Fibroblast of lung (primary cell): ENCODE measurements around the gene FSD1. TPM values are rescaled to one million over a fixed set of nuclear protein-coding genes. Genes with fewer than 3 reads are reported as not detected.

Experiments
- DNase-seq, 2 donors: peaks; one replicate each; pipeline versions ENCODE4 v3.0.0 to v3.0.0-alpha.2; 2010; ENCODE audit warnings: low read depth in 2 of 2
- H2AFZ ChIP-seq: 2 replicates; pipeline ENCODE4 v1.5.1; 2012; ENCODE audit warnings: low read length, control low read depth, inconsistent platforms
- H3K27ac ChIP-seq: 2 replicates; pipeline ENCODE4 v1.5.1; 2011; ENCODE audit warnings: low read length, control low read depth; ENCODE audit not compliant: insufficient read depth
- H3K27me3 ChIP-seq: 2 replicates; pipeline ENCODE4 v1.5.1; 2011; ENCODE audit warnings: mild to moderate bottlenecking, low read length; ENCODE audit not compliant: control insufficient read depth, insufficient read depth
- H3K36me3 ChIP-seq: 2 replicates; pipeline ENCODE4 v1.5.1; 2011; ENCODE audit warnings: low read length; ENCODE audit not compliant: control insufficient read depth, insufficient read depth
- H3K4me1 ChIP-seq: 2 replicates; pipeline ENCODE4 v1.5.1; 2011; ENCODE audit warnings: low read length; ENCODE audit not compliant: control insufficient read depth, insufficient read depth; ENCODE audit errors: extremely low read depth
- H3K4me2 ChIP-seq: 2 replicates; pipeline ENCODE4 v1.5.1; 2011; ENCODE audit warnings: low read length, control low read depth; ENCODE audit not compliant: insufficient read depth; ENCODE audit errors: extremely low read depth
- H3K4me3 ChIP-seq, 4 experiments: fragments of 200-600 bp in 1 of 4; sonication (generic) in 1 of 4; replicated peaks in 1 of 4; 2 replicates each; pipeline ENCODE4 v1.5.1; 2011 to 2016; ENCODE audit warnings: low read length in 4 of 4, low read depth in 3 of 4, mild to moderate bottlenecking in 3 of 4, control low read depth in 2 of 4, inconsistent platforms in 1 of 4, mixed read lengths in 1 of 4; ENCODE audit not compliant: insufficient read depth in 1 of 4; ENCODE audit errors: control extremely low read depth in 1 of 4
- H3K79me2 ChIP-seq: 2 replicates; pipeline ENCODE4 v1.5.1; 2012; ENCODE audit warnings: mild to moderate bottlenecking, low read length, inconsistent platforms; ENCODE audit not compliant: control insufficient read depth, insufficient read depth
- H3K9ac ChIP-seq: 2 replicates; pipeline ENCODE4 v1.5.1; 2011; ENCODE audit warnings: mild to moderate bottlenecking, low read length, control low read depth; ENCODE audit not compliant: insufficient read depth
- H3K9me3 ChIP-seq: 2 replicates; pipeline ENCODE4 v1.5.1; 2012; ENCODE audit warnings: low read depth, low read length; ENCODE audit not compliant: control insufficient read depth, insufficient read depth
- H4K20me1 ChIP-seq: 2 replicates; pipeline ENCODE4 v1.5.1; 2011; ENCODE audit warnings: low read length; ENCODE audit not compliant: control insufficient read depth, insufficient read depth; ENCODE audit errors: extremely low read depth
- EZH2 ChIP-seq: IDR thresholded peaks from 2 replicates; pipeline ENCODE4 v1.5.1; 2012; ENCODE audit warnings: low read length, control low read depth, mild to moderate bottlenecking; ENCODE audit errors: missing control alignments
- polyA plus RNA-seq, 2 donors: library from polyadenylated mRNA; depleted of rRNA in 1 of 2; stranded (reverse) in 1 of 2; unstranded in 1 of 2; fragments of >200 nt; gene quantifications; 2 replicates each; pipeline ENCODE4 v1.2.1, GENCODE V29; 2011 to 2012; ENCODE audit warnings: missing spikeins in 1 of 2
- total RNA-seq: library from RNA; depleted of rRNA; stranded (reverse); fragments of >200 nt; gene quantifications from 2 replicates; pipeline ENCODE4 v1.2.1, GENCODE V29; 2014
- TF ChIP-seq, protein P1 (sequence below), 2 donors: IDR thresholded peaks in 1 of 2; conservative IDR thresholded peaks in 1 of 2; 1 replicate in 1 of 2; 2 replicates in 1 of 2; pipeline ENCODE4 v1.5.1; 2011 to 2012; ENCODE audit warnings: low read length in 2 of 2, control low read depth in 1 of 2, inconsistent platforms in 1 of 2, low read depth in 1 of 2, mild to moderate bottlenecking in 1 of 2

Gene FSD1
- total and polyA plus RNA-seq, 2 donors (not counting 1 experiment from before 2014, with no cell fraction given): 4.6 to 10.1 TPM

DNA sequence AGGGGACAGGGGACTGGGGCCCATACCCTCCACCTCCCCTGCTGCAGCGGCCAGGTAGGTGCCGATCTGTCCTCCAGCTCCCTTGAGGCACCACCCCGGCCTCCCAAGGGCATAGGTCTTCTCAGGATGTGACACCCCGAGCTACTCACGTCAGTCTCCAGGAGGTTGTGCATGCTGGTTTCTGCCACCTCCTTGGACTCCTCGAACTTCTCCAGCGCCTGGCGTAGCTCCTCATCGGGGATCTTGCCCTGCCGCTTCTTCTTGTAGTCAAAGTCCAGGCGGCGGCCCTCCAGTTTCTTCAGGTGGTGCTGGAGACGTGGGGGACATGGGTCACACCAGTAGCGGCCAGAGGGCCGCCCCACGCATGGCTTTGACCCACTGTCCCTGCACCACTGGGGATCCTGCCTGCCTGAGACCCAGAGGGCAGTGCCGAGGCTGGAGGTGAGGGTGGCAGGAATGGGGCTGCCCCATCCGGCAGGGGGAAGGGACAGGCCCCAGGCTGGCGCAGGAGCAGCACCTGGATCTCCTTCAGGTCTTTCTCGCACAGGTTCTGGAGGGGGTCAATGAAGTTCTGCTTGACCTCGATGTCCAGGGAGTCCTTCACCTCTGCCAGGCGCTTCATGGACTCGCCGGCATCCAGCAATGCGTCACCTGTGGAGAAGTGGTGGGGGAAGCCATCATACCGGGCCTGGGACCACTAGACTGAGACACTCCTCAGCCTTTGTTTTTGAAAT lies 59.3 kb downstream of the FSD1 start:
- H2AFZ ChIP-seq: no peak overlapping the region
- peaks cover 5% of the 10 kb centered on the region for H3K4me1 ChIP-seq
- no peaks in the 10 kb centered on the region for H3K9me3 ChIP-seq
- peaks cover 22% of the 10 kb centered on the region for H3K79me2 ChIP-seq
- no peaks in the 10 kb centered on the region for H4K20me1 ChIP-seq
- DNase-seq: no peak
- no peak overlapping the region for H3K27ac ChIP-seq
- H3K4me2 ChIP-seq: no peak overlapping the region
- no peaks in the 10 kb centered on the region for H3K27me3 ChIP-seq
- no peak for TF ChIP-seq EZH2
- H3K36me3 ChIP-seq: peaks cover 62% of the 10 kb centered on the region
- H3K9ac ChIP-seq: no peak overlapping the region
- no peak overlapping the region for H3K4me3 ChIP-seq

DNA sequence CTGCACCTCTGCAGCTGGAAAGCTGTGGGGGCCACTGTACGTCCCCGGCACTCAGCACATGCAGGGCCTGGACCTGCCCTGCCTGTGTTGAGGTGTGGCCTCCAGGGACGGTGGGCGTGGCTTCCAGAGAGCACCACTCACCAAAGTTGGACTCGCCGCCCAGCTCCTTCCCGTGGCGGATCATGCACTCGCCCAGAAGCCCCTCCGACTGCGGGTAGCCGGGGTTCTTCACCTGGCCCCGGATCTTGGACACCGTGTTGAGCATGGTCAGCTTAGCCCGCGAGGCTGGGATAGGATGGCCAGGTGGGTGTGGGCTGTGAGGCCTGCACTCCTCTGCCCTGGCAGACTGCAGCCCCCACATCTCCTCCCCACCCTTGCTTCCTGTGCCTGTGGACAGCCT lies 60.9 kb downstream of the FSD1 start:
- Histone ChIP-seq H3K79me2 (peaks cover 38% of the 10 kb centered on the region), H3K4me3 (no peak overlapping the region), H3K4me2 (no peak overlapping the region), H3K27ac (no peak overlapping the region), H3K27me3 (no peaks in the 10 kb centered on the region), H3K9ac (no peak overlapping the region), H3K36me3 (peaks cover 51% of the 10 kb centered on the region), H3K9me3 (no peaks in the 10 kb centered on the region), H3K4me1 (peaks cover 10% of the 10 kb centered on the region), H4K20me1 (no peaks in the 10 kb centered on the region), H2AFZ (no peak overlapping the region)
- TF ChIP-seq, protein P1, sequence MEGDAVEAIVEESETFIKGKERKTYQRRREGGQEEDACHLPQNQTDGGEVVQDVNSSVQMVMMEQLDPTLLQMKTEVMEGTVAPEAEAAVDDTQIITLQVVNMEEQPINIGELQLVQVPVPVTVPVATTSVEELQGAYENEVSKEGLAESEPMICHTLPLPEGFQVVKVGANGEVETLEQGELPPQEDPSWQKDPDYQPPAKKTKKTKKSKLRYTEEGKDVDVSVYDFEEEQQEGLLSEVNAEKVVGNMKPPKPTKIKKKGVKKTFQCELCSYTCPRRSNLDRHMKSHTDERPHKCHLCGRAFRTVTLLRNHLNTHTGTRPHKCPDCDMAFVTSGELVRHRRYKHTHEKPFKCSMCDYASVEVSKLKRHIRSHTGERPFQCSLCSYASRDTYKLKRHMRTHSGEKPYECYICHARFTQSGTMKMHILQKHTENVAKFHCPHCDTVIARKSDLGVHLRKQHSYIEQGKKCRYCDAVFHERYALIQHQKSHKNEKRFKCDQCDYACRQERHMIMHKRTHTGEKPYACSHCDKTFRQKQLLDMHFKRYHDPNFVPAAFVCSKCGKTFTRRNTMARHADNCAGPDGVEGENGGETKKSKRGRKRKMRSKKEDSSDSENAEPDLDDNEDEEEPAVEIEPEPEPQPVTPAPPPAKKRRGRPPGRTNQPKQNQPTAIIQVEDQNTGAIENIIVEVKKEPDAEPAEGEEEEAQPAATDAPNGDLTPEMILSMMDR (conservative IDR thresholded peaks at IDR 0.05 in 1 of 2, IDR thresholded peaks at IDR 0.05 in 1 of 2; ENCODE audit: low read depth in 1 of 2, low read length in 2 of 2): no peak
- TF ChIP-seq EZH2: no peak
- DNase-seq: no peak

DNA sequence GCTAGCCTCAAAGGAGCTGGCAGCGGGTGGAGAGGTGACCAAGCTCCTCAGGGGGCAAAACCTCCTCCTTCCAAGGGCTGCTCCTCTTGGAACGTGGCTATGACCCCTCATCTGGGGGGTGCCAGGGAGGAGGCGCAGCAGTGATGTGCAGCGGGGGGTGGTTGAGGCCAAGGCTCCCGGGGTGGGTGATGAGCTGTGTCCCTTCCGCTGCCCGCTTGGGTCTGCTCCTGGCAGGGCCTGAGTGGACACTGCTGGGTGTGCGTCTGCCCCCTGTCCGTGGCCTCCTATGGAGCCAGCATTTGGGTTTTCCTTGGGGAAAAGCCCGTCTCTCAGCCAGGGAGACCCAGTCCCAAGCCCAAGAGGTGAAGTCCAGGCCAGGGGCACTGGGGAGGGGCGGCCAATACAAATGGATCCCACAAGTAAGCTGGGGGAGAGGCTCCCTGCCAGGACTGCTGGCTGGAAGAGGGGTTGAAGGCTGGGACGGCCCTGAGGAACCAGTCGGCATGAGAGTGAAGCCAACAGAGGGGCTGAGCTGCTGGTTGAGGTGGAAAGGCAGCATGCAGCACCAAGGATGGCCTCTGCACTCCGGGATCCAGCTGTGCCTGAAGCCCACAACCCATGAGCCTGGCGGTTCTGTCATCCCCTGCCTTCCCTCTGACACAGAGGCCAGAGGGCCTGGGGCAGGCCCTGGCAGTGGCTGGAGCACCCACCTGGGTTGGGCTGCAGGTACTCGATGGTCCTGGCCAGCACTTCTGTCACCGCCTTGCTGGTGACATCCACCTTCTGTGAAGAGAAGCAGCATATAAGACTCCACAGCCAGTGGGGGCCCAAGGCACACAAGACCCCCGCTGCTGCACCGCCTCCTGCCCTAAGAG lies 61.6 kb downstream of the FSD1 start:
- Histone ChIP-seq H3K9me3 (no peaks in the 10 kb centered on the region), H3K36me3 (peaks cover 46% of the 10 kb centered on the region), H3K27ac (no peak overlapping the region), H4K20me1 (no peaks in the 10 kb centered on the region), H3K4me1 (peaks cover 10% of the 10 kb centered on the region), H3K4me3 (no peak overlapping the region), H2AFZ (no peak overlapping the region), H3K9ac (no peak overlapping the region), H3K79me2 (peaks cover 45% of the 10 kb centered on the region), H3K27me3 (no peaks in the 10 kb centered on the region), H3K4me2 (no peak overlapping the region)
- no peak for TF ChIP-seq EZH2
- DNase-seq: no peak
